ENCODE measurements around the gene DLG2. TPM values are rescaled to one million over a fixed set of nuclear protein-coding genes. Genes with fewer than 3 reads are reported as not detected.

DLG2 gene
- total RNA-seq, 1 donor from 2014 or later = 0.26 TPM

DNA sequence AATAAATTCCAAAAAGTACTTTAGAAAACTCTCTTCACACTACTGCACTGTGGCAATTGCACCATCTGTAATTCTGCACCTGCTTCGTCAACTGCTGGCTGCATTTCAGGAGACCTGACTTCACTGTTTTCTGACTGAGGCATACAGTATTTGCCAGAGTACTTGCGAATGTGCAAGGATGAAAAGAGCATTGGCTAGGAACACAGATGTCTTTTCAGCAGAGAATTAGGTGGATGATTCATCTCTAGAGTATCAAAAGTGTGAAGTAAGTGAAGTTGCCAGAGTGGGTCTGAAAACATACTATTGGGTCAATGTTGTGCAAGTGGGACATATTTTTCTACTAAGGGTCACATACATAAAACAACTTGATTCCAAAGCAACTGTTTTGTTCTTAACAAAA, 1913.4 kb downstream of the DLG2 start:
- H3K27me3 ChIP-seq (ENCODE audit: control insufficient read depth, insufficient read depth, low read length) = no peaks in the 10 kb centered on the region
- H3K36me3 ChIP-seq (ENCODE audit: control insufficient read depth, insufficient read depth, low read length) = no peaks in the 10 kb centered on the region
- TF ChIP-seq, protein P1, sequence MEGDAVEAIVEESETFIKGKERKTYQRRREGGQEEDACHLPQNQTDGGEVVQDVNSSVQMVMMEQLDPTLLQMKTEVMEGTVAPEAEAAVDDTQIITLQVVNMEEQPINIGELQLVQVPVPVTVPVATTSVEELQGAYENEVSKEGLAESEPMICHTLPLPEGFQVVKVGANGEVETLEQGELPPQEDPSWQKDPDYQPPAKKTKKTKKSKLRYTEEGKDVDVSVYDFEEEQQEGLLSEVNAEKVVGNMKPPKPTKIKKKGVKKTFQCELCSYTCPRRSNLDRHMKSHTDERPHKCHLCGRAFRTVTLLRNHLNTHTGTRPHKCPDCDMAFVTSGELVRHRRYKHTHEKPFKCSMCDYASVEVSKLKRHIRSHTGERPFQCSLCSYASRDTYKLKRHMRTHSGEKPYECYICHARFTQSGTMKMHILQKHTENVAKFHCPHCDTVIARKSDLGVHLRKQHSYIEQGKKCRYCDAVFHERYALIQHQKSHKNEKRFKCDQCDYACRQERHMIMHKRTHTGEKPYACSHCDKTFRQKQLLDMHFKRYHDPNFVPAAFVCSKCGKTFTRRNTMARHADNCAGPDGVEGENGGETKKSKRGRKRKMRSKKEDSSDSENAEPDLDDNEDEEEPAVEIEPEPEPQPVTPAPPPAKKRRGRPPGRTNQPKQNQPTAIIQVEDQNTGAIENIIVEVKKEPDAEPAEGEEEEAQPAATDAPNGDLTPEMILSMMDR (IDR thresholded peaks at IDR 0.05; ENCODE audit: insufficient read depth, low read length, severe bottlenecking) = no peak
- H3K4me3 ChIP-seq (ENCODE audit: low read depth, low read length) = no peak overlapping the region
- FAIRE-seq = no peak
- DNase-seq (ENCODE audit: low read depth) = peak; percentile 17

DNA sequence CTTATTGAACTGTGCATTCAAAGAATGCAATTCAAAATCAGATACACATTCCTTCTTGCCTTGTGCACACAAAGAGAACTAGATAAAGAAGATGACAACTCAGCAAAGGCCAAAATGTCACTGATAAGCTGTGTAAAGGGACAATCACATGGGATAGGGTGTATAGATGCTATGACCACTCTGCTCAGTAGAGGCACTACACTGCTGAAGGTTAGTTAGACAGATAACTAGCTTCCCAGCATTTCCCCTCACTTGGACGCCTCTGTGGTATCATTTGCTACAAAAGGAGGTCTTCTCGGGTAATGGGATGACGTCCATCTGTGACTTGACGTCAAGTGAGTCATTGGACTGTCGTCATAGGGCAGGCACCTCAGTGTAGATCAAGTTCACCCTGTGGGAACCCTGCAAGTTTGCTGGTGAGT, 1916.0 kb downstream of the DLG2 start:
- FAIRE-seq (no peak), DNase-seq (ENCODE audit: low read depth) (no peak)
- no peaks in the 10 kb centered on the region for H3K36me3 ChIP-seq (ENCODE audit: control insufficient read depth, insufficient read depth, low read length)
- no peaks in the 10 kb centered on the region for H3K27me3 ChIP-seq (ENCODE audit: control insufficient read depth, insufficient read depth, low read length)
- TF ChIP-seq, protein P1 (IDR thresholded peaks at IDR 0.05; ENCODE audit: insufficient read depth, low read length, severe bottlenecking) = no peak
- H3K4me3 ChIP-seq (ENCODE audit: low read depth, low read length) = no peak overlapping the region

DNA sequence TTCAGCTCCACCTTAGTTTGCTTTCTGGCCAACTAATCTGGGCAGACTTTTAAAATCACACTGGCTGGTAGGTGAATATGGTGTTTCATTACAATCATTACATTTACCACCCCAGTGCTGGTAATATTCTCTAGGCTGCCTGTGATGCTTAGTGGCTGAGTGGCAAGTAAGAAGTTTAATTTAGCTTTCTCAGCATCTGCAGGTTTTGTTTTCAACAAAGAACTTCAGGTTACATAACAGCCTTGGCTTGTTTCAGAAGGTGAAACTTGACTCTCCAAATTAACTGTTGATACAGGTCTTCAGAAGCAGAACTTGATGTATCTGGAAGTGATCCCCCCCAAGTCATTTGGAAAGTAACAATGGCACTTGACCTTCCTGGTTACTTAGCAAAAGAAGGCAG, 1917.7 kb downstream of the DLG2 start:
- H3K4me3 ChIP-seq (ENCODE audit: low read depth, low read length) = no peak overlapping the region
- TF ChIP-seq, protein P1 (IDR thresholded peaks at IDR 0.05; ENCODE audit: insufficient read depth, low read length, severe bottlenecking) = no peak
- no peaks in the 10 kb centered on the region for H3K36me3 ChIP-seq (ENCODE audit: control insufficient read depth, insufficient read depth, low read length)
- FAIRE-seq = no peak
- no peak for DNase-seq (ENCODE audit: low read depth)
- no peaks in the 10 kb centered on the region for H3K27me3 ChIP-seq (ENCODE audit: control insufficient read depth, insufficient read depth, low read length)

DNA sequence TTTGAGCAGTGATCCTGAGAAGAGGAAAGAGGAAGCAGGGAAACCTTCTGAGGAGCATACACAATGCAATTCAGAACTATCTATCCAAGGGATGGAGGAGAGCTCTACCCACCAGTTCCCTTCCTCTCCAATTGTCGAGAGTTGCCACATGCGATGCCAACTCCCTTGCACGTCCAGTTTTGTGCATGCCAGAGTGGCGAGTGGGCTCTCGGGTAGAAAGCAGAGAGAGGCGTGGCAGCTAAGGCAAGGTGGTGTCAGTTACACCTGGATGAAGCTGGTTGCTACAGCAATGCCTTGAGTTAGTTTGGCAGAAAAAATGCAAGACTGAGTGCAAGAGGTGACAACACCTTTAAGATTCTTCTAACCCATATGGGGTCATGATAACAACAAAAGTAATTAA, 1920.6 kb downstream of the DLG2 start:
- Histone ChIP-seq H3K27me3 (ENCODE audit: control insufficient read depth, insufficient read depth, low read length) (no peaks in the 10 kb centered on the region), H3K36me3 (ENCODE audit: control insufficient read depth, insufficient read depth, low read length) (no peaks in the 10 kb centered on the region), H3K4me3 (ENCODE audit: low read depth, low read length) (no peak overlapping the region)
- DNase-seq (ENCODE audit: low read depth) (no peak), FAIRE-seq (no peak)
- TF ChIP-seq, protein P1 (IDR thresholded peaks at IDR 0.05; ENCODE audit: insufficient read depth, low read length, severe bottlenecking) = no peak

DNA sequence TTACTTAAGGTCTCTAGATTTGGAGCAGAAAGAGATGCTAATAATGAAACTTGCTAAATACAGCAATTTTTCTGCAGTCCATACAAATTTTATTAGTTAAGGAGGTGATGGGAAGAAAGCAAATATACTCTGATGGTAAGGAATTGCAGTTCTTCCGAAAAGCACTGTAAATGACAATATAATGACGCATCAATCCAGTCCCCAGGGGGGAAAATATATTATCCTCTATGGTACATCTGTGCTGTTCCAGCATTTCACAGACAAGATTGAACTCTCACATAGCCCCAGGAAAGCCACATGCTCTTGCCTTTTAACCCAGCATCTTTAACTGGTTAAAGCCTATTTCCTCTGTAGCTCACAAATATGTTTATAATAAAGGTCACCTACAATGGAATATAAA, 1924.3 kb downstream of the DLG2 start:
- Histone ChIP-seq H3K4me3 (ENCODE audit: low read depth, low read length) (no peak overlapping the region), H3K27me3 (ENCODE audit: control insufficient read depth, insufficient read depth, low read length) (no peaks in the 10 kb centered on the region), H3K36me3 (ENCODE audit: control insufficient read depth, insufficient read depth, low read length) (no peaks in the 10 kb centered on the region)
- FAIRE-seq (no peak), DNase-seq (ENCODE audit: low read depth) (no peak)
- TF ChIP-seq, protein P1 (IDR thresholded peaks at IDR 0.05; ENCODE audit: insufficient read depth, low read length, severe bottlenecking) = no peak

DNA sequence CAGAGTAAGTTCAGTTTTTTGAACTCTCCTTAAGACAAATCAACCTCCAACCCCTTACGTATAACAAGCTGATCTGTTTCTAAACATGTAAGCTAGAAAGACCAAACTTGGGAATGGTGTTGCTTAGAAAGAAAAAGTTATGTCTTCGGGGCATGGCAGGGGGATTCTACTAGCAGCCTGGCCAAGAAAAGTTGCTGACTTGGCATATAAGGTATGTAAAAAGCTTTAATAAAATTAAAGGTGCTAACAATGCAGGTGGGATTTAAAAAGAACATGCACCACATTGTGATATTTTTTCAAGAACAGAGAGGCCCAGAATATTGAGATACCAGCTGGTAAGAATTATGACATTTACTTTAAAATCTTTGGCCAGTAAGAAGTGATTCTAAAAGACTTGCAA, 1929.6 kb downstream of the DLG2 start:
- no peaks in the 10 kb centered on the region for H3K36me3 ChIP-seq (ENCODE audit: control insufficient read depth, insufficient read depth, low read length)
- no peaks in the 10 kb centered on the region for H3K27me3 ChIP-seq (ENCODE audit: control insufficient read depth, insufficient read depth, low read length)
- no peak for DNase-seq (ENCODE audit: low read depth)
- TF ChIP-seq, protein P1 (IDR thresholded peaks at IDR 0.05; ENCODE audit: insufficient read depth, low read length, severe bottlenecking) = no peak
- FAIRE-seq = no peak
- H3K4me3 ChIP-seq (ENCODE audit: low read depth, low read length) = no peak overlapping the region

Data from bronchial epithelial cell (primary cell).